NCI-H1694 treated with DMSO at 0.1 percent for 48 hours (cell line): ENCODE measurements around the gene IFRD2.
"Not testable (repeated sequence)": the region's sequence is repeated elsewhere in the genome, so short reads cannot be mapped to it uniquely, and the experiment has no call there.

Experiments
- DNase-seq: peaks from one replicate; lab custom pipeline; 2025; lab: John Stamatoyannopoulos, UW

IFRD2 gene

DNA sequence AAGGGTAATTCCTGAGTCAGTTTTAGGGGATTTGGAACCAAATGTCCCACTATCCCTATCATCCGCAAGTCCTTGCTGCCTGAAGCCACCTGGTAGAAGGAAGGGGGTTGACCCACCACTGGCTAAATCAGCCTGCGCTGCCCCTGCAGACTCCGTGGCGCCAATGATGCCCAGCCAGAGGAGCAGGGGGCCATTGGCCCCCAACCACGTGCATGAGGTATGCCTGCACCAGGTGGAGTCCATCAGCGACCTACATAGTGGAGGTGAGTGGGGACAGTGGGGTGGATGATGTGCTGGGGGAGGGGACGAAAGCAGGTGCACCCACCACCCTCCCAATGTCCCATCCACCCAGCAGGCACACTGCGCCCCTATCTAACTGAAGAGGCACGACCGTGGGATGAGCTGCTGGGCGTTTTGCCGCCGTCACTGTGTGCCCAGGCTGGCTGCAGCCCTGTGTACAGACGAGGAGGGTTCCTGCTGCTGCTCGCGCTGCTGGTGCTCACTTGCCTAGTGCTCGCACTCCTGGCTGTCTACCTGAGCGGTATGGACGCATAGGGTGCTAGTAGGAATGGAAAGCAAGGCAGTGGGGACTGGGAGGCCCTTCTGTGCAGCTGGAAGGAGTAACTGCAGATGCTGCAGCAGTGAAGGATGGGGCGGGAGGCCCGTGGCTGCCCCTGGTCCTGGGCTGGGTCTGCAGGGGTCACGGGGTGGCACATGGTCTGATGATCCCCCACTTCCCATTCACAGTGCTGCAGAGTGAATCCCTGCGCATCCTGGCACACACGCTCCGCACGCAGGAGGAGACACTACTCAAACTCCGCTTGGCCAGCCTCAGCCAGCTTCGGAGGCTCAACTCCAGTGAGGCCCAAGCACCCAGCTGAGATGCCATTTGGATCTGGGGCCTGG, 5.7 kb downstream of the IFRD2 start:
- DNase-seq: no peak

DNA sequence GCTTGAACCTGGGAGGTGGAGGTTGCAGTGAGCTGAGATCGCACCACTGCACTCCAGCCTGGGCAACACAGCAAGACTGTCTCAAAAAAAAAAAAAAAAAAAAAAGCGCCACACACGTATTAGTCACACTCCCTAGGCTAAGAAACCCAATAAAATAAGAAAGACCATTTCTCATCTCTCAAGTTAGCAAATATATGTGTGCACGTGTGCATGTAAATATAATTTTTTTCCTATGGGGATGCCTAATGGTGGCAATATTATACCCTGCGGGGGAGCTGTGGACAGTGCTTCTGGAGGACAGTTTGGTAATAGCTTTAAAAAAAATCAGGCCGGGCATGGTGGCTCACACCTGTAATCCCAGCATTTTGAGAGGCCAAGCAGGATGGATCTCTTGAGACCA, 8.1 kb downstream of the IFRD2 start:
- DNase-seq: not testable (repeated sequence)

DNA sequence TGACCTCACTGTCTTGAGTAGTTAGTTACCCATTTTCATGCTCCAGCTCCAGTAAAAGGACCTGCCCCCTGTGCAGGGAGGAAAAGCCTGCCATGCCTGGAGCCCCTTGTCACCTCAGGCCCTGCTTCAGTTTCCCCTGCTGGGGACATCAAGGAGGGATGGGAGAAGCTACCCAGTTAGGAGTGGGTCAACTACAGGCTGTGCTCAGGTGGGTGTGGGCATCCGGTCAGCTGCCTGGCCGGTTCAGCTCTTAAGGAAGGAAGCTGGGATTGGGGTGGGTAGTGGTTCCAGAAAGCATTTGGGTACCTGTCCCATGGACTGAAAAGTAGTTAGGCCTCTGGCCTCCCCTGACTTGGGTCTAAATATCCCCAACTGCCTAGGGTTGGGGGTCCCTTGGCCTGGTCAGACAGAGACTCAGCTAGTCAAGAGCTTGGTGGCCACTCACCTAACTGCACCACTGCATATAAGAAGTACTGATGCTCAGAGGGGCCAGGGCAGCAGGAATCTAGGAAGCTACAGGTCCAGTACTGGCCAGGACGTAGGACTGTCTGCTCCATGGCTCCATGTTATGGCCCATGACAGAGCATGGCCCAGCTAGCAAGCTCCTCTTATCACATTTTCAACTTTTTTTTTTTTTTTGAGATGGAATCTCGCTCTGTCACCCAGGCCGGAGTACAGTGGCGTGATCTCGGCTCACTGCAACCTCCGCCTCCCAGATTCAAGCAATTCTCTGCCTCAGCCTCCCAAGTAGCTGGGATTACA, 12.8 kb downstream of the IFRD2 start:
- no peak for DNase-seq

DNA sequence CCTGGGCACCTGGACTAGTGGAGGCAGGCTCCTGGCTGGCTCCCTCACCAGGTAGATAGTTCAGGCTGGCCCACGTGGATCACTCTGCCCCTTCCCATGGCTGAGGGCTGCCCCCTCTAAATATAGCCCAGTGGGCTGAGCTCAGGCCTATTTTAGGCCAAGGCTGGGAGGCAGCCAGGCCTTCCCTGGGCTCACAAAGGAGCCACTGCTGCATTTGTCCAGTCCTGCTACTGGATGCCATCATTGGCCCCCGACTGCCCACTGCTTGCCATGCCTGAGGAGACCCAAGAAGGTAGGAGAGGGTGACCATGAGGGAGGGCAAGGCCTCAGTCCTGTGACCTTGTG, 13.4 kb downstream of the IFRD2 start, which contains the start of gene LSMEM2:
Gene LSMEM2 (plus strand): TSS at position 208 of the 345 bp plus-strand sequence. CDS start 27 bp downstream, at position 235.
- DNase-seq: no peak

DNA sequence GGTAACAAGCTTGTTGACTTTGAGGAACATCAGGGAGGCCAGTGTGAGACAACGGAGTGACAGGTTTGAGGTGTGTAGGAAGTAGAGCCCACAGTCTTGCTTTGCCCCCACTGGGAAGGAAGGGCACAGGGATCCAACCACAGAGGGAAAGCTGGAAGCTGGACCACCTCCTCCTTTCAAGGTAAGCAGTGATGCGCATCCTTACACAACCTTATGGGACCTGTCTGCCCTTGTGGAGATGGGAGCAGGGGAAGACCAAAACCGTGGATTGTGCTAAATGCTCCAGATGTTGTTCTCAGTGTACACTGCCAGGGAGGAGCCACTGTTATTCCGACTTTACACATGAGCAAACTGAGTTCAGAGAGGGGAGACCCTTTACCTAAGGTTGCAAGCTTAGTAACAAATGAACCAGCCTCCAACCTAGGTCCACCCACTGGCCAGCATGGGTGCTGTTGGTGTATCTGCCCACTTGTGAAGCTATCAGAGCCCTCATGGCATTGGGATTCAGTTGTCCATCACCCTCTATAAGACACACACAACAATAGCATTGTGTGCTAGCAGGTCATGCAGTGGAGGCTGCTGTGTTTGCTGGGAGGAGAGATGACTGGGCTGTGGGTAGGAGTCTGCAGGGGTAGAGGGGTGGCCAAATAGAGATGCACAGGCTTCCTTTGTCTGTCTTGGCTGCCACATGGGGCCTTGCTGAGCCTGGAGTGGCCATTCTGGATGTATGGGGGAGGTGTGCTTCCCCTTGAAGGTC, 13.9 kb downstream of the IFRD2 start:
- DNase-seq: no peak

DNA sequence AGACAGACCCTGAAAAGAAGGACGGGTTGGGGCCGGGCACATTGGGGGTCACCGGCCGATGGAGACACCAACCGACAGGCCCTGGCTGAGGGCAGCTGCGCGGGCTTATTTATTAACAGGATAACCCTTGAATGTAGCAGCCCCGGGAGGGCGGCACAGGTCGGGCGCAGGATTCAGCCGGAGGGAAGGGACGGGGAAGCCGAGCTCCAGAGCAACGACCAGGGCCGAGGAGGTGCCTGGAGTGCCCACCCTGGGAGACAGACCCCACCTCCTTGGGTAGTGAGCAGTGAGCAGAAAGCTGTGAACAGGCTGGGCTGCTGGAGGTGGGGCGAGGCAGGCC, 15.5 kb downstream of the IFRD2 start:
- DNase-seq: no peak

DNA sequence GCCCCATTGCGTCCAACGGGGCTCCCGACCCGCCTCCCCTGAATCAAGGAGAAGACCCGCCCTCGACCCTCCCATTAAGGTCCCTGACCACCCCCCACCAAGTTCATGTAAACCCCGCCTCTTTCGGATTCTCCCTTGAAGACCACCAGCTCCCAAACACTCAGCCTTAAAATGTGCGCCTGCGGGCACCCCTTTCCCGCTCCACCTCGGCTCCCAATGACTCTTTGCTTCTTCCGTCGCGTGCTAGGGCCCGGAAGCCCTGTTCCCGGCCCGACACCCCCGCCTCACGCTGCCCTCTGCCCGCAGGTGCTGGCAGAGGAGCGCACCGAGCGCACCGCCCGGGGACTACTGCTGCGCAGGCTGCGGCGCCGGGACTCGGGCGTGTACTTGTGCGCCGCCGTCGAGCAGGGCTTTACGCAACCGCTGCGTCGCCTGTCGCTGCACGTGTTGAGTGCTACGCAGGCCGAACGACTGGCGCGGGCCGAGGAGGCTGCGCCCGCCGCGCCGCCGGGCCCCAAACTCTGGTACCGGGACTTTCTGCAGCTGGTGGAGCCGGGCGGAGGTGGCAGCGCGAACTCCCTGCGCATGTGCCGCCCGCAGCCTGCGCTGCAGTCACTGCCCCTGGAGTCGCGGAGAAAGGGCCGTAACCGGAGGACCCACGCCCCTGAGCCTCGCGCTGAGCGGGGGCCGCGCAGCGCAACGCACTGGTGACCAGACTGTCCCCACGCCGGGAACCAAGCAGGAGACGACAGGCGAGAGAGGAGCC, 16.1 kb downstream of the IFRD2 start:
- DNase-seq: no peak

DNA sequence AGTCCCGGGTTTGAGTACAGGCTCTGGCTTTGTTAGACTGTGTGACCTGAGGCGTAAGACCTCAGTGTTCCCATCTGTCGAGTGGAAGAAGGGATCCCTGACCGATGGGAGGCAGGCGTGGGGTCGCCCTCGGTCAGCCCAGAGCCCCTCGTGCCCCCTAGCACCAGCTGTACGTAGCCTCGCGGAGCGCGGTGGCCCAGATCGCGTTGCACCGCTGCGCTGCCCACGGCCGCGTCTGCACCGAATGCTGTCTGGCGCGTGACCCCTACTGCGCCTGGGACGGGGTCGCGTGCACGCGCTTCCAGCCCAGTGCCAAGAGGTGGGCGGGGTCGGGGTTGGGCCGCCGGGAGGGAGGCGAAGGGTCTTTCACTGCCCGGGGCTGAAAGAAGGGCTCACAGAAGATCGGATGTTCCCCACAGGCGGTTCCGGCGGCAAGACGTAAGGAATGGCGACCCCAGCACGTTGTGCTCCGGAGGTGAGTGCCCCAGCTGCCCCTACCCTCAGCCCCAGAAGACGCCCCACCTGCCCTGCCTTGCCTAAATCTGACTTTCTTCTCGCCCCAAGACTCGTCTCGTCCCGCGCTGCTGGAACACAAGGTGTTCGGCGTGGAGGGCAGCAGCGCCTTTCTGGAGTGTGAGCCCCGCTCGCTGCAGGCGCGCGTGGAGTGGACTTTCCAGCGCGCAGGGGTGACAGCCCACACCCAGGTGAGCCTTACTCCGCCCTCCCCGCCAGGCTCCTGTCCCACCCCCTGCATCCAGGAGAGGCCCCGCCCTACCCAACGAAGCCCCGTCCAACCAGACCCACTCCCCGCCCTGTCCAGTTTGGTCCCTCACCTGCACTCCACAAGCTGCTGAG, 16.9 kb downstream of the IFRD2 start:
- DNase-seq: no peak

DNA sequence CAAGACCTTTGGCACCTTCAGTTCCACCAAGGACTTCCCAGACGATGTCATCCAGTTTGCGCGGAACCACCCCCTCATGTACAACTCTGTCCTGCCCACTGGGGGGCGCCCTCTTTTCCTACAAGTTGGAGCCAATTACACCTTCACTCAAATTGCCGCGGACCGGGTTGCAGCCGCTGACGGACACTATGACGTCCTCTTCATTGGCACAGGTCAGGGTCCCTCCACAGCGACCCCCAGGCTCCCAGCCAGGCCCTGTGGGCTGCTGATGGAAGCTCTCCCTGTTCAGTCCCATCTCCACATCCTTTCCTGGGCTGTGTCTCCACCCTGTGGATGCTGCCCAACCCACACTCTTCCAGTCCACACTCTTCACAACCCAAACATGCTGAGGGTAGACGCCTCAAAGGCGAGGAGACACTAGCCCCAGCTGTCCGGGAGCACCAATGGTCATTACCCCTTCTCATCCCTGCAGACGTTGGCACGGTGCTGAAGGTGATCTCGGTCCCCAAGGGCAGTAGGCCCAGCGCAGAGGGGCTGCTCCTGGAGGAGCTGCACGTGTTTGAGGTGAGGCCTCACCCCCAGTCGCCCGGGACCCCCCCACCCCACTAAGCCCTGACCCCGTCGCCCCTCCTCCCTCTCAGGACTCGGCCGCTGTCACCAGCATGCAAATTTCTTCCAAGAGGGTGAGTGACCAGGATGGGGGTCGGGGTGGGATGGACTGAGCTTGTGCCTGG, 17.7 kb downstream of the IFRD2 start:
- DNase-seq: peak; percentile 16

DNA sequence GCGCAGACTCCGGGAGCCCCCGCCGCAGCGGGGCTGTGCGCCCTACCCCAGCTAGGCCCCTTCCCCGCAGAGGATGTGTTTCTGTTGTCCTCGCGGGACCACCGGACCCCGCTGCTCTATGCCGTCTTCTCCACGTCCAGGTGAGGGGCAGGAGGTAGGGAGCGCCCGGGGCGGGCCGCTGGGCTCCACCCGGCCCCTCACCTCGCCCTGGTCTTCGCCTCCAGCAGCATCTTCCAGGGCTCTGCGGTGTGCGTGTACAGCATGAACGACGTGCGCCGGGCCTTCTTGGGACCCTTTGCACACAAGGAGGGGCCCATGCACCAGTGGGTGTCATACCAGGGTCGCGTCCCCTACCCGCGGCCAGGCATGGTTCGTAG, 18.6 kb downstream of the IFRD2 start:
- DNase-seq: no peak

DNA sequence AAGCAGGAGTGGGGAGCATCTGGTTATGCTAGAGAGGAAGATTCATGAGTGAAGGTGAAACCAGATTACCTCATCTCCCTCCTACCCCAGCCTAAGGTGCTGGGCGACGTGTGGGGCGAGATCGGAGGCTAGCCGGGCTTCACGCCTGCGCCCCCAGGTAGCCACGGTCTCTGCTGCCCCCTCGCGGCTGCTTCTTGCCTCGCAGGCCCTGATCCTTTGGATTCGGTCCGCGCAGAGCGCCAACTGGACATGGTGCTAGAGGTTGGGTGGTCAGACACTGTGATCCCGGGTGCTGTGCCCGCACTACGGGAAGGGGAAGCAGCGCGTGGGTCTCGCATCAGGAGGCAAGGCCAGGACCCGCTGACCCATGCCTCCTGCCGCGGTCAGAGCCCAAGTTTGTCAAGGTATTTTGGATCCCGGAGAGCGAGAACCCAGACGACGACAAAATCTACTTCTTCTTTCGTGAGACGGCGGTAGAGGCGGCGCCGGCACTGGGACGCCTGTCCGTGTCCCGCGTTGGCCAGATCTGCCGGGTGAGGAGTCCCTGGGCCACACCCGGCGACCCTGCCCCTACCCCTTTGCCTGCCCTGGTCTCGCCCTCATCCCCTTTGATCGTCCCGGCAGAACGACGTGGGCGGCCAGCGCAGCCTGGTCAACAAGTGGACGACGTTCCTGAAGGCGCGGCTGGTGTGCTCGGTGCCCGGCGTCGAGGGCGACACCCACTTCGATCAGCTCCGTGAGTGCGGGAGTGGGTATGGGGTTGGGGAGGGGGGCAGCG, 19.1 kb downstream of the IFRD2 start:
- DNase-seq: no peak

DNA sequence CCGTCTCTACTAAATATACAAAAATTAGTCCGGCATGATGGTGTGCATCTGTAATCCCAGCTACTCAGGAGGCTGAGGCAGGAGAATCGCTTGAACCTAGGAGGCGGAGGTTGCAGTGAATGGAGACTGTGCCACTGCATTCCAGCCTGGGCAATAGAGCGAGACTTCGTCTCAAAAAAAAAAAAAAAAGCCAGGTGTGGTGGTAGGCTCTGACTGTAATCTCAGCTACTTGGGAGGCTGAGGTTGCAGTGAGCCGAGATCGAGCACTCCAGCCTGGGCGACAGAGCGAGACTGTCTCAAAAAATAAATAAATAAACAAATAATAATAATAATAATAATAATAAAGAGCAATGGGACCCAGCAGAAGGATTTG, 19.7 kb downstream of the IFRD2 start:
- DNase-seq: not testable (repeated sequence)

DNA sequence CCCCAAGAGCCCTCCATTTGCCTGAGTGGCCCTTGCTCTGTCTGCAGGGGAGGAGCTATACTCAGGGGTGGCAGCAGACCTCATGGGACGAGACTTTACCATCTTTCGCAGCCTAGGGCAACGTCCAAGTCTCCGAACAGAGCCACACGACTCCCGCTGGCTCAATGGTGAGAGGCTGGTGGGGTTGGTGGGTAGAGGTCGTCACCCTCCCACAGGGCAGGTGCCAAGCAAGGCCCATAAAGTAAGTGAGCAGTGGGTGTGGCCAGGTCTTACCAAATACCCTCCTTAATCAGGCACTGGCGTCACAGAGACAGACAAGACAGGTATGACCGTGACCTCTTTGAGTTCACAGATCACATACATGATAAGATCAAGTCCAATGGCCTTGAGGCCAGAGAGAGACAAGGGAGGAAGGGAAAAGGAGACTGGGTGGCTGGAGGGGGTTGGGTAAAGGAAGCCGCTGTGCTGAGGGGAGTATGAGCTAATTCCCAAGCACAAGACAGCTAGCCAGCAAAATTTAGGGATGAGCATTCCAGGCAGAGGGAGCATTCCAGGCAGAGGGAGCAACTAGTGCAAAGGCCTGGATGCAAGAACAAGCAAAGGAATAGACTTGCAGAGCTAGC, 20.8 kb downstream of the IFRD2 start:
- DNase-seq: no peak

DNA sequence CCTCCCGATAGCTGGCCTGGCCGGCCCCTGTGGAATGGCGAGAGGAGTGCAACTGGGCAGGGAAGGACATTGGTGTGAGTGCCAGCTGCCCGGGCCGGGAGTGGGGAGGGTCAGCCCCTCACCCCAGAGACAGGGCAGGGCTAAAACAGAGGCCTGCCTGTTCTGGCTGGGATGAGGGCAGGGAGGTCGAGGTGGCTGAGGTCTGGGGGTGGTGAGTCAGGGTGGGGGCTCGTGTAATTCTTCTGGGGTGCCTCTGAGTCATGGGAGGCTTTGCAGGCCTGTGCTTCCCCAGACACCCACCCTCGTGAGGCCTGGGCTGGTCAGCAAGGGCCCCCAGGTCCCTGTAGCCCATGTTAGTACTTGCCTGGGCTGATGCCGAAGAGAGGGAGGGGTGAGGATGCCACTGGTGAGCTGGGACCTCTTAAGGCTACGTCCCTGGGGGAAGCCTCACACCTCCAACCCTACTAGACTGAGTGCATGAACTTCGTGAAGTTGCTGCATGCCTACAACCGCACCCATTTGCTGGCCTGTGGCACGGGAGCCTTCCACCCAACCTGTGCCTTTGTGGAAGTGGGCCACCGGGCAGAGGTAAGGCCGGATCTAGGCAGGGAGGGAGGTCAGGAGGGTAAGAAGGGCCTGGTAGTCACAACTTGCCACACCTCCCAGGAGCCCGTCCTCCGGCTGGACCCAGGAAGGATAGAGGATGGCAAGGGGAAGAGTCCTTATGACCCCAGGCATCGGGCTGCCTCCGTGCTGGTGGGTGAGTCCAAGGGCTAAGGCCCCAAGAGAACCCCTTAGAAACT, 21.6 kb downstream of the IFRD2 start:
- DNase-seq: no peak

DNA sequence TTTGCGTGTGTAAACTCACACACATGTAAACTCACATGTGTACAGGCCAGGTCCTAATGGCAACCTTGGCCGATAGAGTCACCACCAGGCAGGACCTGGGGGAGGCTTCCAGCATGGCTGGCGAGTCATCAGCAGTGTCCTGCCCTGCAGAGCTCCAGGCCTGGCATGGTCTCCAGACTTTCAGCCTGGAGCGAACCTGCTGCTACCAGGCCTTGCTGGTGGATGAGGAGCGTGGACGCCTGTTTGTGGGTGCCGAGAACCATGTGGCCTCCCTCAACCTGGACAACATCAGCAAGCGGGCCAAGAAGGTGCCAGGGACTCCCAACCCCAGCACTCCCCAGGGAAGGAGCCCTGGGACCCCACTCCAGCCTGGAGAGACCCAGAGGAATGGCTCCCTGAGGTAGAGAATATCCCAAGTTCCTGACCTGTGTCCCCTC, 22.2 kb downstream of the IFRD2 start:
- DNase-seq: no peak

DNA sequence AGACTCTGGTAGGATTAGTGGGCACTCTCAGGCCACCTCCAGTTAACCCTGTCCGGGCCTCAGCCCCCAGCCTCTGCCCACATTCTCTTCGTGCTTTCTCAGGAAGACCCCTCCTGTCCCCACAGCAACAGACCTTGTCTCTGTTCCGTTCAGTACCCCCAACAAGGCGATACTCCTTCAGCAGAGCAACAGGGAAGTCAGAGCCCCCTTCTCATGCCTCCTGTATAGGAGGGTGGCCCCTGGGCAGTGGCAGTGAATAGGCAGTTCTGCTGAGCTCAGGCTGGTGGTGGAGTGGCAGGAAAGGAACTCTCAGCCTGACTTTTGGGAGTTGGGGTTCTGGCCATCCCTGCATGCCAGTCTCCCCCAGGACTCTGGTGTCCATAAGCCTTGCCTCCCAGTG, 22.8 kb downstream of the IFRD2 start:
- DNase-seq: no peak

DNA sequence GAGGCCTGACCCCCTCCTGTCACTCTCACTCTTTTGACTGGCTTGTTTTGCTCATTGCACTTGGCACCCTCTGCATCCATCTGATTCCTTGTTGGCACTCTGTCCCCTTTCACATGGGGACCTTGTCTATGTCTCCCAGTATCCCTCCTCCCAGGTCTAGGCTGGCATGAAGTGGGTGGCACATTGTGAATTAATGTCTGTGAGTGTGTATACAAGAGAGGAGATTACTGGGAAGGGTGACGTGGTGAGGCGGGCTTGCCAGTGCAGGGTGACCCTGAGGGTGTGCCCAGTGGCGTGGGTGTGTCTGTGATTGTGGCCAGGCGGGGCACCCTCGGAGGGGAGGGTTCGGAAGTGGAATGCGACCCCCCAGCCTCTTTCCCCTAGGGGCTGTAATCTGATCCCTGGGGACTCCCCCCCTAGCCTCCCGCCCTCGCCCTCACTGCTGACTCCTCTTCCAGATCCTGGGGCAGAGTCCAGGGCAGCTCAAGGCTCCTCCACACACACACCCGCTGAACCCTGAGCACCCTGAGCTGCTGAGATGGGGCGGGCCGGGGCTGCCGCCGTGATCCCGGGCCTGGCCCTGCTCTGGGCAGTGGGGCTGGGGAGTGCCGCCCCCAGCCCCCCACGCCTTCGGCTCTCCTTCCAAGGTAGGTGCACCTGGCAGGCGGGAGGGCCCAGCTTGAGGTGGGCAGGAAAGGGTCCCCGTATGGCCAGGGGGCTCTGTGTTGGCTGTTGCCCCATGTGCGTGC, 23.4 kb downstream of the IFRD2 start, which contains the start of gene SEMA3B:
Gene SEMA3B (plus strand): TSS at position 445 of the 749 bp plus-strand sequence. CDS start 94 bp downstream, at position 539.
- no peak for DNase-seq
